ENCODE results near the gene ARAP1.

GRCh38 chr11:72741849-72742512 is 10.2 kb downstream of the ARAP1 start:
- TF ChIP-seq REST (IDR thresholded peaks at IDR 0.05; ENCODE audit: insufficient read depth in 1 of 2, low read depth in 2 of 2, low read length in 1 of 2) (no peak), CTCF (IDR thresholded peaks at IDR 0.05) (no peak), POLR2AphosphoS5 (IDR thresholded peaks at IDR 0.05; ENCODE audit: low read depth, low read length) (no peak), SIN3A (IDR thresholded peaks at IDR 0.05; ENCODE audit: borderline replicate concordance, insufficient read depth, low read depth, low read length) (no peak), TCF7L2 (IDR thresholded peaks at IDR 0.05; ENCODE audit: low read depth, low read length) (no peak)

Data from Panc1 (cell line).